WERI-Rb-1 (cell line): ENCODE results near the gene BTN2A1.

Experiments used
- DNase-seq: peaks from one replicate; pipeline ENCODE4 v3.0.0-alpha.2; 2020
- H3K27ac ChIP-seq: fragments of 250-450 bp; sonication (Bioruptor Pico); 2 replicates; pipeline ENCODE4 v1.5.1; 2020; ENCODE audit warnings: mild to moderate bottlenecking, moderate library complexity
- H3K27me3 ChIP-seq: fragments of 250-450 bp; sonication (Bioruptor Pico); 2 replicates; pipeline ENCODE4 v1.5.1; 2021; ENCODE audit warnings: mild to moderate bottlenecking, low read depth, moderate library complexity; ENCODE audit not compliant: insufficient read depth, severe bottlenecking
- H3K36me3 ChIP-seq: fragments of 250-450 bp; sonication (Bioruptor Pico); 2 replicates; pipeline ENCODE4 v1.5.1; 2020; ENCODE audit warnings: mild to moderate bottlenecking, moderate library complexity
- H3K4me3 ChIP-seq: 2 replicates; pipeline ENCODE4 v1.5.1; 2011; ENCODE audit warnings: low read depth, mild to moderate bottlenecking, control low read depth, low read length
- H3K9me3 ChIP-seq: fragments of 250-450 bp; sonication (Bioruptor Pico); 2 replicates; pipeline ENCODE4 v1.5.1; 2021; ENCODE audit warnings: mild to moderate bottlenecking, moderate library complexity; ENCODE audit not compliant: severe bottlenecking
- CTCF ChIP-seq: IDR thresholded peaks from 2 replicates; pipeline ENCODE4 v1.5.1; 2011; ENCODE audit warnings: low read depth, mild to moderate bottlenecking, control low read depth, inconsistent platforms, low read length

BTN2A1 gene

GRCh38 chr6:26438000-26438399 is 19.8 kb upstream of the BTN2A1 start:
- Histone ChIP-seq H3K36me3 (no peaks in the 10 kb centered on the region), H3K27me3 (no peaks in the 10 kb centered on the region), H3K9me3 (peaks cover 15% of the 10 kb centered on the region), H3K4me3 (no peak overlapping the region), H3K27ac (no peak overlapping the region)
- DNase-seq = no peak
- no peak for TF ChIP-seq CTCF

- no peaks in the 10 kb centered on the region for H3K36me3 ChIP-seq
- no peak overlapping the region for H3K27ac ChIP-seq
- no peak for DNase-seq
- TF ChIP-seq CTCF = no peak
- peaks cover 8% of the 10 kb centered on the region for H3K9me3 ChIP-seq
- H3K4me3 ChIP-seq = no peak overlapping the region
- no peaks in the 10 kb centered on the region for H3K27me3 ChIP-seq
These were observed 18.3 kb upstream of the BTN2A1 start for GRCh38 chr6:26439151-26440125.

- Histone ChIP-seq H3K9me3 (no peaks in the 10 kb centered on the region), H3K27ac (no peak overlapping the region), H3K27me3 (no peaks in the 10 kb centered on the region), H3K36me3 (no peaks in the 10 kb centered on the region), H3K4me3 (no peak overlapping the region)
- no peak for TF ChIP-seq CTCF
- DNase-seq = no peak
These were observed 16.8 kb upstream of the BTN2A1 start for GRCh38 chr6:26440977-26441358.

GRCh38 chr6:26441977-26442376 is 15.8 kb upstream of the BTN2A1 start:
- no peak for TF ChIP-seq CTCF
- Histone ChIP-seq H3K4me3 (no peak overlapping the region), H3K36me3 (no peaks in the 10 kb centered on the region), H3K27me3 (no peaks in the 10 kb centered on the region), H3K27ac (no peak overlapping the region), H3K9me3 (no peaks in the 10 kb centered on the region)
- no peak for DNase-seq

GRCh38 chr6:26445934-26446667 is 11.7 kb upstream of the BTN2A1 start:
- H3K36me3 ChIP-seq = no peaks in the 10 kb centered on the region
- no peak overlapping the region for H3K27ac ChIP-seq
- no peak for TF ChIP-seq CTCF
- no peak for DNase-seq
- no peak overlapping the region for H3K4me3 ChIP-seq
- H3K9me3 ChIP-seq = no peaks in the 10 kb centered on the region
- no peaks in the 10 kb centered on the region for H3K27me3 ChIP-seq
